Breast epithelium (tissue), 3 donors: ENCODE measurements around the gene ARHGAP8.

Source experiments
- CTCF ChIP-seq, 3 donors: fragments of 450-650 bp; IDR thresholded peaks; one replicate each; pipeline ENCODE4 v1.5.1; 2016 to 2017; ENCODE audit warnings: antibody characterized with exemption in 3 of 3, mild to moderate bottlenecking in 3 of 3, moderate library complexity in 3 of 3
- POLR2A ChIP-seq: fragments of 450-650 bp; IDR thresholded peaks from one replicate; pipeline ENCODE4 v1.6.1; 2016; ENCODE audit warnings: antibody characterized with exemption, mild to moderate bottlenecking, moderate library complexity

- TF ChIP-seq POLR2A (no peak), CTCF (IDR thresholded peaks at IDR 0.05) (no peak)
Measured at GRCh38 chr22:44842417-44842816, 90.0 kb downstream of the ARHGAP8 start.
